ENCODE measurements around the gene ABCC4. TPM values are rescaled to one million over a fixed set of nuclear protein-coding genes. Genes with fewer than 3 reads are reported as not detected.

ABCC4 gene
- total RNA-seq, 4 donors from 2014 or later: 15.8 to 26.0 (median 23.8) TPM

- 89 to 90% methylated on average over 7 of the region's 7 CpGs for WGBS, 2 donors (ENCODE audit: low coverage in 1 of 2)
- H3K9me3 ChIP-seq: no peaks in the 10 kb centered on the region
- H3K4me3 ChIP-seq: no peak overlapping the region
- in situ Hi-C loops (cut with MboI; ENCODE audit: low pct_ligation_motif_present in 1 of 4, low pct_unique_long_range_greater_than_20kb in 1 of 4, low sequenced_read_pairs in 3 of 4) (no loop called here), intact Hi-C loops (cut with DNase I; ENCODE audit: low total_unique reads) (no loop called here)
- peaks cover 0 to 5% (median 0%) of the 10 kb centered on the region in 4 donors for H3K4me1 ChIP-seq
- no peak for DNase-seq
- no peaks in the 10 kb centered on the region for H3K27me3 ChIP-seq
- no peaks in the 10 kb centered on the region for H3K36me3 ChIP-seq
- TF ChIP-seq POLR2AphosphoS5 (IDR thresholded peaks at IDR 0.05): no peak
- no peak for TF ChIP-seq EP300 (IDR thresholded peaks at IDR 0.05; ENCODE audit: low read depth)
- no peak for TF ChIP-seq CTCF (IDR thresholded peaks at IDR 0.05)
- TF ChIP-seq POLR2A (IDR thresholded peaks at IDR 0.05): no peak
- H3K27ac ChIP-seq: no peak overlapping the region
Observed at GRCh38 chr13:95188128-95188527, 113.1 kb downstream of the ABCC4 start.

- H3K36me3 ChIP-seq: no peaks in the 10 kb centered on the region
- DNase-seq: no peak
- 76 to 93% methylated on average over 5 of the region's 5 CpGs for WGBS, 2 donors (ENCODE audit: low coverage in 1 of 2)
- H3K27me3 ChIP-seq: no peaks in the 10 kb centered on the region
- TF ChIP-seq POLR2AphosphoS5 (IDR thresholded peaks at IDR 0.05): no peak
- TF ChIP-seq POLR2A (IDR thresholded peaks at IDR 0.05): no peak
- no peak for TF ChIP-seq EP300 (IDR thresholded peaks at IDR 0.05; ENCODE audit: low read depth)
- no peak for TF ChIP-seq CTCF (IDR thresholded peaks at IDR 0.05)
- intact Hi-C loops (cut with DNase I; ENCODE audit: low total_unique reads) (no loop called here), in situ Hi-C loops (cut with MboI; ENCODE audit: low pct_ligation_motif_present in 1 of 4, low pct_unique_long_range_greater_than_20kb in 1 of 4, low sequenced_read_pairs in 3 of 4) (no loop called here)
- H3K9me3 ChIP-seq: no peaks in the 10 kb centered on the region
- peaks cover 0 to 9% (median 6%) of the 10 kb centered on the region in 4 donors for H3K4me1 ChIP-seq
- no peak overlapping the region for H3K27ac ChIP-seq
- no peak overlapping the region for H3K4me3 ChIP-seq
Observed at GRCh38 chr13:95185851-95186250, 115.4 kb downstream of the ABCC4 start.

GRCh38 chr13:95185311-95185710, 115.9 kb downstream of the ABCC4 start:
- in situ Hi-C loops (cut with MboI; ENCODE audit: low pct_ligation_motif_present in 1 of 4, low pct_unique_long_range_greater_than_20kb in 1 of 4, low sequenced_read_pairs in 3 of 4): no loop called here
- Histone ChIP-seq H3K9me3 (no peaks in the 10 kb centered on the region), H3K4me3 (no peak overlapping the region), H3K4me1 (peaks cover 0 to 14% (median 8%) of the 10 kb centered on the region in 4 donors), H3K27me3 (no peaks in the 10 kb centered on the region), H3K27ac (no peak overlapping the region), H3K36me3 (no peaks in the 10 kb centered on the region)
- intact Hi-C loops (cut with DNase I; ENCODE audit: low total_unique reads): no loop called here
- DNase-seq: no peak
- WGBS, 2 donors (ENCODE audit: low coverage in 1 of 2): 90 to 96% methylated on average over 2 to 3 of the region's 3 CpGs
- TF ChIP-seq POLR2A (IDR thresholded peaks at IDR 0.05) (no peak), CTCF (IDR thresholded peaks at IDR 0.05) (no peak)

- H3K9me3 ChIP-seq: no peaks in the 10 kb centered on the region
- peaks cover 0 to 15% (median 9%) of the 10 kb centered on the region in 4 donors for H3K4me1 ChIP-seq
- H3K27me3 ChIP-seq: no peaks in the 10 kb centered on the region
- intact Hi-C loops (cut with DNase I; ENCODE audit: low total_unique reads): no loop called here
- no peak for TF ChIP-seq EP300 (IDR thresholded peaks at IDR 0.05; ENCODE audit: low read depth)
- TF ChIP-seq POLR2A (IDR thresholded peaks at IDR 0.05): no peak
- TF ChIP-seq CTCF (IDR thresholded peaks at IDR 0.05): no peak
- TF ChIP-seq POLR2AphosphoS5 (IDR thresholded peaks at IDR 0.05): no peak
- H3K27ac ChIP-seq: no peak overlapping the region
- no peaks in the 10 kb centered on the region for H3K36me3 ChIP-seq
- no peak overlapping the region for H3K4me3 ChIP-seq
- DNase-seq: no peak
- in situ Hi-C loops (cut with MboI; ENCODE audit: low pct_ligation_motif_present in 1 of 4, low pct_unique_long_range_greater_than_20kb in 1 of 4, low sequenced_read_pairs in 3 of 4): no loop called here
Observed at GRCh38 chr13:95184317-95184716, 116.9 kb downstream of the ABCC4 start.

All from transverse colon (tissue), 4 donors.